Upper lobe of left lung (tissue), 4 donors: ENCODE data around the gene SEPSECS.

Source experiments
- CTCF ChIP-seq, 6 experiments: fragments of 450-650 bp in 4 of 6; fragments of 200-600 bp in 2 of 6; sonication (generic) in 2 of 6; IDR thresholded peaks; one replicate each; pipeline ENCODE4 v1.5.1; 2016 to 2019; ENCODE audit warnings: antibody characterized with exemption in 6 of 6
- POLR2A ChIP-seq, 4 donors: fragments of 450-650 bp; IDR thresholded peaks; one replicate each; pipeline ENCODE4 v1.5.1; 2016 to 2017; ENCODE audit warnings: antibody characterized with exemption in 4 of 4, mild to moderate bottlenecking in 2 of 4
- POLR2AphosphoS5 ChIP-seq, 2 donors: sonication (generic); formaldehyde crosslinking; IDR thresholded peaks; one replicate each; pipeline ENCODE4 v1.5.1; 2017; ENCODE audit warnings: antibody characterized with exemption in 2 of 2

- no peak for TF ChIP-seq POLR2A (IDR thresholded peaks at IDR 0.05)
- TF ChIP-seq POLR2AphosphoS5 (IDR thresholded peaks at IDR 0.05): no peak
- no peak for TF ChIP-seq CTCF (IDR thresholded peaks at IDR 0.05)
Measured at GRCh38 chr4:25075851-25076250, 84.4 kb downstream of the SEPSECS start.
